Raji (cell line): Measurements from ENCODE around the gene HDAC7.

Source experiments
- POLR2A ChIP-seq: IDR thresholded peaks from 2 replicates; pipeline ENCODE4 v1.6.1; 2011; ENCODE audit warnings: low read depth, low read length, control low read depth; ENCODE audit not compliant: insufficient read depth

HDAC7 gene

GRCh38 chr12:47739979-47740378 is 79.7 kb downstream of the HDAC7 start:
- TF ChIP-seq POLR2A, result no peak

DNA sequence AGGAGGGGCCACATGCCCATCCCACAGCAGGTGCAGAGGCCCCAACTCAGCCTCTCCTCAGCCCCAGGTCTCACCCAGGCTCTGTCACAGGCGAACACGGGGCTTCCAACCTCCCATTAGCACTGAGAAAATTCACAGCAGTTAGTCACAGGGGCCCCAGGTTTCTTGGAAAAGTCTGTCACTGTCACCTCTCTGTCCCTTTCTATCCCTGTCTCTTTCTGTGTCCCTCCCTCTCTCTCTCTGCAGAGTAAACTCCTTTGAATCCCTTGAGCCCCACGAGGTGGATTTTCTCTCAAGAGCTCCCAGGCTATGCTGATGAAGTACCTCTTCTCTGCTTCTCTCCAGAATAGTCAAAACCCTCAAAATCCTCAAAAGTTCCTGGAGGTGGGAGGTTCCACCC is 80.4 kb downstream of the HDAC7 start:
- TF ChIP-seq POLR2A, result no peak

- TF ChIP-seq POLR2A, result no peak
These were observed 81.6 kb downstream of the HDAC7 start for GRCh38 chr12:47737936-47738594.

- no peak for TF ChIP-seq POLR2A
These were observed 82.6 kb downstream of the HDAC7 start for GRCh38 chr12:47736877-47737676.

- no peak for TF ChIP-seq POLR2A
These were observed 83.5 kb downstream of the HDAC7 start for GRCh38 chr12:47736216-47736615.

DNA sequence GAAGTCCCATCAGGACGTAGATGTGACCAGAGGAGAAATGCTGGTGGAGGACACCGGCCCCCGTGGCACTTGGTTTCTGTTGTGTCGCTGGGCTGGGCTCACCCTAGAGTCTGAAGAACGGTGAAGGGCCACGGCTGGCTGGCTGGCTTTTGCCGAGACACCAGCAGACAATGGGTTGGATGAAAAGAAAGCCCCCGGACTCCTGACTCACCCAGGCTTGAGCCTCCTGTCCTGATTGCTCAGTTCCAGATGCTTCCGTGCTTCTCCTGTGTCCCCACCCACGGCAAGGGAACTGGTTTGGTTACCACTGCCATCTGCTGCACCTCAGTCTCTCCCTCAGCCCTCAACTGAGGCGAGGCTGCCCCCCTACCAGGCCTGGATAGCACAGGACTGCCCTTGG is 84.1 kb downstream of the HDAC7 start:
- TF ChIP-seq POLR2A, result no peak

DNA sequence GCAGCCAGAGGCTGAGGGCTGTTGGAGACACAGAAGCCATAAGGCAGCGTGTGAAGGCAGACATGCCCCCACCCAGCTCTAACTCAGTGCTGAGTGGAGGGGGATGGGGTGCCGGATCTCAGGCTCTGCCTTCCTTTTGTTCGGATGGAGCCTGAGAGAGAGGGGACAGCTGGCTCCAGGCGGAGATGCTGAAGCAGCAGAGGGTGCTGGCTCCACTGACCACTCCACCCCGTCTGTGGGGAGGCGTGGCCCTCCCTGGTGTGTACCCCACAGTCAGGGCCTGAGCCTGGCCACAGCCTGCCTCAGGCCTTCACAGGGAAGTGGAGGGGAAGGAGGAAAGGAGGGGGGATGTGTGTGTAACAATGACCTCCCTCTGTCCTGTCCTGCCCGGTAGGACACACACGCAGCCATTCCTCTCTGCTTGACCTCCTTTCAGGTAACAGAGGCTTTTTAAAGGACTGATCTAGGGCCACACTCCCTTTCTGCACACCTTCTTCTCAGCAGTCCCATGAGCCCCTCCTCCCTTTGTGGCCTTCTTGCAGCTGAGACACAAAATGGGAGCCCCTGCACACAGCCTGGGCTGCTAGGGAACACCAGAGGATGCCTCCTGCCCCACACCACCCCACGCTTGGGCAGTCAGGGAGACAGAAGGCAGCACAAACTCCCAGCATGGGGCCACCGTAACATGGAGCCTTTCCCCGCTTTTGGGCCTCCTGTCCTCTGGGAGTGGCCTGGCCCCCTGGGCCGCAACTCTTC is 84.8 kb downstream of the HDAC7 start:
- TF ChIP-seq POLR2A, result no peak

DNA sequence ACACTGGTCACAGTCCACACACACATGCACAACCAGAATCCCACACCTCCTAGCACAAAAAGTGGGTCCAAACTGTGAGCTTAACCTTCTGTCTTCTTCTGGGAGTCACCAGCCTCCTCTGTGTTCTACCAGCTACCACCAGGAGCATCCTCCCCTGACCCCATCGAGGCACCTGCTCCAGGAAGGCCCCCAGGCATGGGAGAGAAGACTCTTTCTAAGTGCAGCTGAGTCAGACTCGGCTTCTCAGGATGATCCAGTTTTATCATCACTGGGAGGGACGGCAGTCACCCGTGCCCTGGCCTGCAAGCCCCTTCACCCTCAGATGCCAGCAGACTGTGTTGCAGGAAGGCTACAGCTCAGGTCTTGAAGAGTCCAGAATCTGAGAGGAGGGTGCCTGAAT is 86.6 kb downstream of the HDAC7 start:
- TF ChIP-seq POLR2A, result no peak
